ENCODE measurements around the gene NEU2. TPM values are rescaled to one million over a fixed set of nuclear protein-coding genes. Genes with fewer than 3 reads are reported as not detected.

The NEU2 gene
- total RNA-seq, 1 experiment from 2014 or later: not detected

DNA sequence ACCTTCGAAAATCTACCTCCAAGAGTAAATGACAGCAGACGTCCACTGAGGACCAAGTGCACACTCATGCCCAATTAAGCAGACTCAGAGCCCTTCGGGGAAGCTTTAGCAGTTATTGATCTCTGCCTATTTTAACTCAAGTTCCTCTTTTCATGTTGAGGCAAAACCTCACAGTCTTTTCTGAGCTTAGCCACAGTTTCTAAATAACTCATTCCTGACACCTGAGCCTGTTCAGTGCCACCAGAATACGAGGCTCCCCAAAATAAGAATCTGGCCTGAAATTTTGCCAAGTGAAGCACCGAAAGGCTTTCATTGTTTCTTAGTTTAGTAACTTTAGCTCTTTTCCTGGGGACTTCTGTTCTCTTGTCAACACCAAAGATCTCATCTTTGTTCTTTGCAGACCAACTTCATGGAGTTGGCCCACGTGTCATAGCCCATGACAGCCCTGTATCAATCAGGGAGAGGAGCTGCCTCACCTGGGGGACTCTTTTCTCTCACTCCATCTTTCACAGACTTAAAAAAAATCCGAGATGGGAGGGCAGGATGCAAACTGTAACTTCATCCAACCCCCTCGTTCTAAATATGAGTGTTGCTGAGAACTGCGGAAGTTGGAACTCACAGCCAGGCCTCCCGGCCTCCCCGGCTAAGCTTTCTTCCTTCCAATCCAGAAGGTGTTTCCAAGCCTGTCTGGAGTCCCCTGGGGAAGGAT is 49.9 kb downstream of the NEU2 start:
- Histone ChIP-seq H3K9me3 (ENCODE audit: insufficient read depth, low read depth) (no peaks in the 10 kb centered on the region), H3K9me2 (ENCODE audit: insufficient read depth) (no peaks in the 10 kb centered on the region), H3K27me3 (ENCODE audit: insufficient read depth, low read depth) (no peaks in the 10 kb centered on the region), H3K36me3 (ENCODE audit: low read depth) (no peaks in the 10 kb centered on the region), H3F3A (ENCODE audit: insufficient read depth, low read depth) (no peaks in the 10 kb centered on the region; the same call in 1 of the 2 replicates), H3K27ac (no peak overlapping the region), H3K79me2 (ENCODE audit: low read depth) (no peaks in the 10 kb centered on the region), H3K4me3 (no peak overlapping the region), H2AFZ (no peak overlapping the region), H3K4me1 (replicated peaks; ENCODE audit: insufficient read depth) (no peaks in the 10 kb centered on the region), H3K4me2 (no peak overlapping the region), H4K20me1 (ENCODE audit: insufficient read depth) (no peaks in the 10 kb centered on the region)
- BruUV-seq (replicated peaks): no TSS peak
- no peak for DNase-seq
- ChIA-PET POLR2A (ENCODE audit: unreplicated experiment) (no interaction called here), CTCF (interaction anchor here (1.0 kb wide), 1 partner anchor 9 kb away, joined by 7 read pairs; no protein-coding TSS in a partner anchor)
- intact Hi-C loops (cut with micrococcal nuclease; ENCODE audit: unreplicated experiment): no loop called here
- no peak for TF ChIP-seq EZH2 (IDR thresholded peaks at IDR 0.05; ENCODE audit: low read depth)
- TF ChIP-seq, protein P1, sequence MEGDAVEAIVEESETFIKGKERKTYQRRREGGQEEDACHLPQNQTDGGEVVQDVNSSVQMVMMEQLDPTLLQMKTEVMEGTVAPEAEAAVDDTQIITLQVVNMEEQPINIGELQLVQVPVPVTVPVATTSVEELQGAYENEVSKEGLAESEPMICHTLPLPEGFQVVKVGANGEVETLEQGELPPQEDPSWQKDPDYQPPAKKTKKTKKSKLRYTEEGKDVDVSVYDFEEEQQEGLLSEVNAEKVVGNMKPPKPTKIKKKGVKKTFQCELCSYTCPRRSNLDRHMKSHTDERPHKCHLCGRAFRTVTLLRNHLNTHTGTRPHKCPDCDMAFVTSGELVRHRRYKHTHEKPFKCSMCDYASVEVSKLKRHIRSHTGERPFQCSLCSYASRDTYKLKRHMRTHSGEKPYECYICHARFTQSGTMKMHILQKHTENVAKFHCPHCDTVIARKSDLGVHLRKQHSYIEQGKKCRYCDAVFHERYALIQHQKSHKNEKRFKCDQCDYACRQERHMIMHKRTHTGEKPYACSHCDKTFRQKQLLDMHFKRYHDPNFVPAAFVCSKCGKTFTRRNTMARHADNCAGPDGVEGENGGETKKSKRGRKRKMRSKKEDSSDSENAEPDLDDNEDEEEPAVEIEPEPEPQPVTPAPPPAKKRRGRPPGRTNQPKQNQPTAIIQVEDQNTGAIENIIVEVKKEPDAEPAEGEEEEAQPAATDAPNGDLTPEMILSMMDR (conservative IDR thresholded peaks at IDR 0.05): no peak

DNA sequence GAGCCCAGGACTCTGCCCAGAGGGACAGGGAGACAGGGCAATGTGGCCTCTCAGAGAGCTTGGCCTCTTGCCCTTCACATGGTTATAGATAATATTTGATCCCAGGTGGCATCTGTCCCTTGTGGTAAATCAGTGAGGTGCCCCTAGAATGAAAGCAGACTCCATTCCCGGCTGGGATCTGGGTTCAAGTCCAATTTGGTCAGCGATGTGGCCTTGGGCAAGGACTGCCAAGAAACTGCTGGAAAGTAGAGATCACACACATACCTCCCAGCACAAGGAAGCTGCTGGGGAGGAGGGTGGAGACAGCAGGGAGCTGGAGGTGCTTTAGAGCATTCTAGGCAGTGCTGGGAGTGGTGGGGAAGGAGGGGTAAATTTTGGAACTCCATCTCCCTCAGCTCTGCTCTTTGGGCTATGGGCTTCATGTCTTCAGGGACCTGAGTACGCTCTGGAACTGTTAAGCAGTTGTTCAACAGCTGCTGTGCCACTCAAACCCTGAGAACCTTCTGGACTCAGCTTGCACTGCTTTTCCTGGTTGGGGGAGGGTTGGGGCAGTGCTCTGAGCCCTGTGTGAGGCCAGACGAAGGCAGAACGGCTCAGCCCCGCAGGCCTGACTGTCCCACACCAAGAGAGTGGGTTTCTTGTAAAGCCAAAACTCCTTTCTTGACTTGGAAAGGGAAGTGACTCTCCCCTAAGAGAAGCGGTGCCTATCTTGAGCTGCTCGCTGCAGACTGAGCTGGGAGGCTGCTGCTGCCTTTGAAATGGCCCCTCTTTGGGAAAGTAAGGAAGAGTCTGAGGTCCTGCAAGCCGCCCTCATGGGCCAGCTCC is 50.7 kb downstream of the NEU2 start:
- H3K9me2 ChIP-seq (ENCODE audit: insufficient read depth): no peaks in the 10 kb centered on the region
- H3K9me3 ChIP-seq (ENCODE audit: insufficient read depth, low read depth): no peaks in the 10 kb centered on the region
- no peak overlapping the region for H3K27ac ChIP-seq
- no peak overlapping the region for H2AFZ ChIP-seq
- ChIA-PET CTCF (no interaction called here), POLR2A (ENCODE audit: unreplicated experiment) (interaction anchor here (0.6 kb wide), 1 partner anchor 69 kb away, joined by 12 read pairs; no protein-coding TSS in a partner anchor)
- no peaks in the 10 kb centered on the region for H3K79me2 ChIP-seq (ENCODE audit: low read depth)
- DNase-seq: no peak
- H3K4me2 ChIP-seq: no peak overlapping the region
- no peaks in the 10 kb centered on the region for H3K27me3 ChIP-seq (ENCODE audit: insufficient read depth, low read depth)
- no peak overlapping the region for H3K4me3 ChIP-seq
- TF ChIP-seq, protein P1 (conservative IDR thresholded peaks at IDR 0.05): no peak
- TF ChIP-seq EZH2 (IDR thresholded peaks at IDR 0.05; ENCODE audit: low read depth): no peak
- intact Hi-C loops (cut with micrococcal nuclease; ENCODE audit: unreplicated experiment): no loop called here
- H4K20me1 ChIP-seq (ENCODE audit: insufficient read depth): no peaks in the 10 kb centered on the region
- no peaks in the 10 kb centered on the region for H3K36me3 ChIP-seq (ENCODE audit: low read depth)
- no peaks in the 10 kb centered on the region; the same call in 1 of the 2 replicates for H3F3A ChIP-seq (ENCODE audit: insufficient read depth, low read depth)
- H3K4me1 ChIP-seq (replicated peaks; ENCODE audit: insufficient read depth): no peaks in the 10 kb centered on the region
- no TSS peak for BruUV-seq (replicated peaks)

DNA sequence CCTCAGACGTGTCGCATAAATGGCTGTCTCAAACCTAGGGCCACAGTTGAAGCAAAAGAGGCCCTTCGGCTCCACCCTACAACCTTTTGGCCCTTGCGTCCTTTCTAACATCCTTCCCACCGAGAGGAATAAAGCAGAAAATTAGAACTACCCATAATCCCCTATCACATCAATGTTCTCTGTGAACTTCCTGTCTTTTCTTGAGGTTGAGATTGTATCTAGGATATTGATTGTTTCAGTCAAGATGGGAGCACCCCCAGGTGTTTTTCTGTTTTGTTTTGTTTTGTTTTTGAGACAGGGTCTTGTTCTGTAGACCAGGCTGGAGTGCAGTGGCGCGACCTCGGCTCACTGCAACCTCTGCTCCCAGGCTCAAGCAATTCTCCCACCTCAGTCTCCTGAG is 51.3 kb downstream of the NEU2 start:
- no peaks in the 10 kb centered on the region for H3K27me3 ChIP-seq (ENCODE audit: insufficient read depth, low read depth)
- H3K9me3 ChIP-seq (ENCODE audit: insufficient read depth, low read depth): no peaks in the 10 kb centered on the region
- no peaks in the 10 kb centered on the region; the same call in 1 of the 2 replicates for H3F3A ChIP-seq (ENCODE audit: insufficient read depth, low read depth)
- H3K4me3 ChIP-seq: no peak overlapping the region
- H3K4me2 ChIP-seq: no peak overlapping the region
- ChIA-PET POLR2A (ENCODE audit: unreplicated experiment) (interaction anchor here (0.6 kb wide), 1 partner anchor 69 kb away, joined by 12 read pairs; no protein-coding TSS in a partner anchor), CTCF (no interaction called here)
- no peak for DNase-seq
- intact Hi-C loops (cut with micrococcal nuclease; ENCODE audit: unreplicated experiment): no loop called here
- H3K79me2 ChIP-seq (ENCODE audit: low read depth): no peaks in the 10 kb centered on the region
- no peaks in the 10 kb centered on the region for H3K4me1 ChIP-seq (replicated peaks; ENCODE audit: insufficient read depth)
- no peaks in the 10 kb centered on the region for H4K20me1 ChIP-seq (ENCODE audit: insufficient read depth)
- H3K36me3 ChIP-seq (ENCODE audit: low read depth): no peaks in the 10 kb centered on the region
- TF ChIP-seq EZH2 (IDR thresholded peaks at IDR 0.05; ENCODE audit: low read depth): no peak
- TF ChIP-seq, protein P1 (conservative IDR thresholded peaks at IDR 0.05): no peak
- no peak overlapping the region for H3K27ac ChIP-seq
- BruUV-seq (replicated peaks): no TSS peak
- no peak overlapping the region for H2AFZ ChIP-seq
- H3K9me2 ChIP-seq (ENCODE audit: insufficient read depth): no peaks in the 10 kb centered on the region
